GM12878 (cell line): ENCODE measurements around the gene NFYB. TPM values are rescaled to one million over a fixed set of nuclear protein-coding genes. Genes with fewer than 3 reads are reported as not detected.

Experiments
- FOXM1 ChIP-seq: IDR thresholded peaks from 2 replicates; pipeline ENCODE4 v1.6.1; 2012; ENCODE audit warnings: low read depth, mild to moderate bottlenecking, inconsistent platforms, low read length, moderate library complexity
- KAT2A ChIP-seq: conservative IDR thresholded peaks from 2 replicates; pipeline ENCODE4 v1.6.1; 2011; ENCODE audit warnings: low read depth, low read length; ENCODE audit not compliant: control insufficient read depth
- KLF5 ChIP-seq: fragments of 450-650 bp; IDR thresholded peaks from 2 replicates; pipeline ENCODE4 v1.6.1; 2014; ENCODE audit warnings: mild to moderate bottlenecking; ENCODE audit not compliant: partially characterized antibody
- NFYA ChIP-seq: IDR thresholded peaks from 2 replicates; pipeline ENCODE4 v1.6.1; 2011; ENCODE audit warnings: low read depth, mild to moderate bottlenecking, low read length, improper control_type of control experiment, borderline replicate concordance
- RAD21 ChIP-seq: IDR thresholded peaks from 2 replicates; pipeline ENCODE4 v1.6.1; 2011; ENCODE audit warnings: mild to moderate bottlenecking, low read depth, low read length, moderate library complexity; ENCODE audit not compliant: insufficient read depth
- TCF3 ChIP-seq: IDR thresholded peaks from 2 replicates; pipeline ENCODE4 v1.6.1; 2012; ENCODE audit warnings: low read depth, mild to moderate bottlenecking, low read length, borderline replicate concordance; ENCODE audit not compliant: insufficient read depth
- ZBTB40 ChIP-seq: fragments of 450-650 bp; IDR thresholded peaks from 2 replicates; pipeline ENCODE4 v1.6.1; 2016; ENCODE audit warnings: mild to moderate bottlenecking, moderate library complexity, borderline replicate concordance
- ZNF207 ChIP-seq: fragments of 450-650 bp; IDR thresholded peaks from 2 replicates; pipeline ENCODE4 v1.6.1; 2014; ENCODE audit warnings: antibody characterized with exemption, mild to moderate bottlenecking, borderline replicate concordance
- ZNF274 ChIP-seq: IDR thresholded peaks from one replicate; pipeline ENCODE4 v1.8.0; 2011; ENCODE audit not compliant: insufficient read length, insufficient read depth
- ZNF384 ChIP-seq: IDR thresholded peaks from 2 replicates; pipeline ENCODE4 v1.6.1; 2012; ENCODE audit warnings: low read depth, mild to moderate bottlenecking, low read length, improper control_type of control experiment, borderline replicate concordance
- ZNF592 ChIP-seq: fragments of 450-650 bp; IDR thresholded peaks from 2 replicates; pipeline ENCODE4 v1.6.1; 2017; ENCODE audit warnings: mild to moderate bottlenecking, moderate library complexity
- polyA plus RNA-seq, 11 experiments: library from polyadenylated mRNA; depleted of rRNA in 4 of 11; unstranded in 6 of 11; stranded (reverse) in 5 of 11; fragments of >200 nt; fragmentation: Nextera tagmentation in 4 of 11; fragmentation: Illumina TruSeq in 1 of 11; extraction: Ambion mirVana in 4 of 11; extraction: Trizol in 1 of 11; gene quantifications; 1 replicate in 1 of 11; 2 replicates in 10 of 11; pipeline versions ENCODE4 v1.2.1 to v1.2.3, GENCODE V29; 2011 to 2016; ENCODE audit warnings: inconsistent platforms in 2 of 11, missing spikeins in 2 of 11, low read depth in 1 of 11
- total RNA-seq, 4 experiments: library from RNA; depleted of rRNA in 3 of 4; stranded (reverse); fragments of >200 nt in 3 of 4; fragmentation: Illumina TruSeq in 1 of 4; extraction: Trizol in 1 of 4; gene quantifications; 2 replicates each; pipeline versions ENCODE4 v1.2.1 to v1.2.3, GENCODE V29; 2013 to 2021

Gene NFYB
- total and polyA plus RNA-seq, 10 of the 15 experiments (the other 5 are each of a cell fraction or from before 2014, with no cell fraction given), result 13.8 to 42.3 (median 28.2) TPM

- no peak for TF ChIP-seq ZNF592
- no peak for TF ChIP-seq KAT2A
- no peak for TF ChIP-seq ZNF274
- TF ChIP-seq ZNF207, result no peak
- no peak for TF ChIP-seq TCF3
- no peak for TF ChIP-seq RAD21
- no peak for TF ChIP-seq ZNF384
- no peak for TF ChIP-seq NFYA
- TF ChIP-seq KLF5, result no peak
- no peak for TF ChIP-seq FOXM1
- TF ChIP-seq ZBTB40, result no peak
These were observed 44.8 kb upstream of the NFYB start (continued) for GRCh38 chr12:104182621-104183378.
